H1 (cell line): Measurements from ENCODE around the gene CGGBP1.

ENCODE experiments used
- PHF8 ChIP-seq: fragments of 200-600 bp; sonication (generic); conservative IDR thresholded peaks from 2 replicates; pipeline ENCODE4 v1.7.1; 2012; ENCODE audit warnings: low read depth, mild to moderate bottlenecking, inconsistent platforms, low read length, moderate library complexity
- TF ChIP-seq, protein P1 (sequence below), 3 experiments: IDR thresholded peaks; 1 replicate in 2 of 3; 2 replicates in 1 of 3; pipeline versions ENCODE4 v1.5.1 to v1.6.1; 2011; ENCODE audit warnings: low read length in 3 of 3, mild to moderate bottlenecking in 3 of 3, inconsistent platforms in 2 of 3, low read depth in 1 of 3, moderate library complexity in 1 of 3; ENCODE audit not compliant: insufficient read depth in 1 of 3; ENCODE audit errors: control extremely low read depth in 1 of 3

DNA sequence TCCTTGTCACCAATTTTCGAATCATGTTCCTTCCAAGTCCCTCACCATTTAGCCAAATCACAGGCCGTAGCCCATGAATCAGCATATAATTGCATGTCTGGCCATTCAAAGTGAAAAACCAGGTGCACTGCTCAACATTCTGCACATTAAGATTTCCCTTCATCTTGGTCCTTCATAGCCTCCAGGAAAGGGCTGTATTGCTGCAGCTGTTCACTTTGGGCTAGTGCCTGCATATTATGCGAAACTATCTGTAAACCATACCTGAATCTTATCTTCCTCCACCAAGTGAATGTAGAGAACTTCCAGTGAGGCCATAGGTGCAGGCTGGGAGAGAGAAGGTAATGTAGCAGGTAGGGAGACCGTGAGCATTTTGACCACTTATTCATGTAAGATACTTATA is 18.3 kb downstream of the CGGBP1 start:
- TF ChIP-seq, protein P1, sequence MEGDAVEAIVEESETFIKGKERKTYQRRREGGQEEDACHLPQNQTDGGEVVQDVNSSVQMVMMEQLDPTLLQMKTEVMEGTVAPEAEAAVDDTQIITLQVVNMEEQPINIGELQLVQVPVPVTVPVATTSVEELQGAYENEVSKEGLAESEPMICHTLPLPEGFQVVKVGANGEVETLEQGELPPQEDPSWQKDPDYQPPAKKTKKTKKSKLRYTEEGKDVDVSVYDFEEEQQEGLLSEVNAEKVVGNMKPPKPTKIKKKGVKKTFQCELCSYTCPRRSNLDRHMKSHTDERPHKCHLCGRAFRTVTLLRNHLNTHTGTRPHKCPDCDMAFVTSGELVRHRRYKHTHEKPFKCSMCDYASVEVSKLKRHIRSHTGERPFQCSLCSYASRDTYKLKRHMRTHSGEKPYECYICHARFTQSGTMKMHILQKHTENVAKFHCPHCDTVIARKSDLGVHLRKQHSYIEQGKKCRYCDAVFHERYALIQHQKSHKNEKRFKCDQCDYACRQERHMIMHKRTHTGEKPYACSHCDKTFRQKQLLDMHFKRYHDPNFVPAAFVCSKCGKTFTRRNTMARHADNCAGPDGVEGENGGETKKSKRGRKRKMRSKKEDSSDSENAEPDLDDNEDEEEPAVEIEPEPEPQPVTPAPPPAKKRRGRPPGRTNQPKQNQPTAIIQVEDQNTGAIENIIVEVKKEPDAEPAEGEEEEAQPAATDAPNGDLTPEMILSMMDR (IDR thresholded peaks at IDR 0.05; ENCODE audit: control extremely low read depth in 1 of 3, insufficient read depth in 1 of 3, low read depth in 1 of 3, low read length in 3 of 3): no peak
- TF ChIP-seq PHF8: no peak
